GM19238 (cell line): ENCODE results near the gene DZIP1L.
"Not testable (repeated sequence)": the region's sequence is repeated elsewhere in the genome, so short reads cannot be mapped to it uniquely, and the experiment has no call there.

ENCODE experiments used
- DNase-seq: peaks from one replicate; pipeline ENCODE4 v3.0.0; 2011; ENCODE audit warnings: low spot score; ENCODE audit not compliant: insufficient read length

DZIP1L gene

GRCh38 chr3:138118612-138119422 lies 3.4 kb upstream of the DZIP1L start:
- DNase-seq: peak; percentile 37

DNA sequence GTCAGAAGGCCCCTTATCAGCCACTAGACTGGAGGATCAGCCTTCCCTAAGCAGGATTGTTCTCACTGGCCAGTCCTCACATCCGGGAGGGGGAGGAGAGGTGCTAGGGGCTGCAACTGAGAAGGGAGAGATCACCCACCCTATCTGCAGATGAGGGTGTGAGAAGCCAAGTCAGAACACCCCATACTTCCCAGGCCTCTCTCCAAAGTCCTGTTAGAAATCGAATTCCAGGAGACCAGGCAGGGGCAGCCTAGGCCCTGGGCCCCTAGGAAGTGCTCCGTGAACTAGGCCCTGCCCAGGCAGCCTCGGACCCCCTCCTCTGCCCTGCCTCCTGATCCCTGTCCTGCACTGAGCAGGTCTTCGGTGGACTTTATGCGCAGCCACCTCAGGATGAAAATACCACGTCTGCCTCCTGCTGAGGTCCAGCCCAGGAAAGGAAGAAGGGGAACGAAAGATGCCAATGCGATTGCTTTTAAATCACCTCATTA lies 933 bp downstream of the DZIP1L start:
- DNase-seq: no peak

DNA sequence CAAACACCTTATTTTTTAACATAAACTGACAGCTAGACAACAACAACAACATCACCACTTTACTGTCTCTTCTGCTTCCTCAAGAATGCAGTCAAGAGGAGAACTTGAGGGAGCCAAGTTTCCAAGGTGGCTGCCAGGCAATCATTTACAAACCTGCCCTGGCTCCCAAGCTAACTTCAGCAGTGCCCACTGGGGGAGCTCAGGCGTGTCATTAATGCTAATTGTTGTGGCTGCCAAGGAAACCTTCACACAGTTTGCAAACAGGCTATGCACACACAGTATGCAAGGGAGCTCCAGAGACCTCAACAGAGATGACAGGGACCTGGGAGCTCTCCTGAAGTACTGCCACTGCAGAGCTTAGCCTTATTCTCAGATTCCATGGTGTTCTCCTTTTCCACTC lies 2.1 kb downstream of the DZIP1L start:
- no peak for DNase-seq

GRCh38 chr3:138112362-138112761 lies 3.0 kb downstream of the DZIP1L start:
- no peak for DNase-seq

GRCh38 chr3:138105598-138105997 lies 9.8 kb downstream of the DZIP1L start:
- no peak for DNase-seq

DNA sequence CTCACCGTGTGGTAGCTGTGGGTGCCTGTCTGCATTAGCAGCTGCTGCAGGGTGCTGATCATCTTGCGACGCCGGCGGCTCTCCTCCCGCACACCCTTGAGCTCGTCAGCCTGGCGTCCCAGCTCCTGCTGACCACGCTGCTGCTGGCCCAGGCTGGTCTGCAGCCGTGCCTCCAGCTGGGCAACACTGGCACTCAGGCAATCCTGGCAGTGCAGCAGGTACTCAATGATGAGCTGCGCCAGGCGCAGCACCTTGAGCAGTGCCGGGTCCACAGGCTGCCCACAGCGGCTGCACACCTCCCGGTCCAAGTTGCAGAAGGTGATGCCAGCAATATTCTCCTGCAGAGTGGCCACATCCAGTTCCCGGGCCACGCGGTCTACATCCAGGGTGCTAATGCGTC lies 11.9 kb downstream of the DZIP1L start:
- DNase-seq: no peak

- DNase-seq: not testable (repeated sequence)
Observed at GRCh38 chr3:138101351-138101940, 14.0 kb downstream of the DZIP1L start.

GRCh38 chr3:138099417-138099816 lies 16.0 kb downstream of the DZIP1L start:
- no peak for DNase-seq

DNA sequence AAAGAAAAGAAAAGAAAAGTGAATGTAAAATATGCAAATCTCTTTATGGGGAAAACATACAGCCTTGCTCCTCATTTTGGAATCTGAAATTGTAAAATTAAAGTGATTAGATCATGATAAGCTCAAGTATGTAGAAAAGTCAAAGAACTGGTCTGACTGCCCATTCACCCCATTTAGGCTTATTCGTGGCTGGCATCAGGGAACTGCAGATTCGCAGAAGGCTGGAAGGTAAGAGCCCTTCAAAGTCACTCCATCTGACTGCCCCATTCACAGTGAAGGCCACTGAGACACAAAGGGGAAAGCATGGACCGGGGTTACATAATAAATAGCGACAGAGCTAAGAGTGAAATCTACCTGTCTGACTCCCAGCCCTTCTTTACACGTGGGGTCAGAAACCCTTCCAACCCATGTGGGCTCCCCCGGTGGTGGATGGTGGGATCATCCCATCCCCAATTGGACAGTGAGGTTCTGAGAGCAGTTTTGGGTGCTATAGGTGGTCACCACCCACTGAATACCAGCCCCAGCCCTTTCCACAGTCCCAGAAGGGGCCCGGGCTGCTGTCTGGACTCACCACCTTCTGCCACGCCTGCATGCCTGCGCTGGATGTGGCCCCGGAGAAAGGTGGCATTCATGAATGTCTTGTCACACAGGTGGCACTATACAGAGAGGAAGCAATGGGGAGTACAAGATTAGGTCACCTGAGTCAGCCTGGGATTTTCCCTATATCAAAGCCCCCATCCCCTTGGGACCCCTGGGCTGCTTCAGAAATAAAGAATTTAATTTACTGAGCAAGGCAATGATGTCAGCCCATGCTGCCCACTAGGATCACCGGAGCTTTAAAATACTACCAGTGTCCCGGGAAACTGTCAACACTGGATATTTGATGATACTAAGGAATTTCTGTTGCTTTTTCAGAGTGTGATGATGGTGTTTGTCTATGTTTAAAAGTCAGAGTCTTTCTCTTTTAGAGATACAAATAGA lies 17.9 kb downstream of the DZIP1L start:
- peak; percentile 24 for DNase-seq

GRCh38 chr3:138093721-138094120 lies 21.7 kb downstream of the DZIP1L start:
- DNase-seq: no peak

DNA sequence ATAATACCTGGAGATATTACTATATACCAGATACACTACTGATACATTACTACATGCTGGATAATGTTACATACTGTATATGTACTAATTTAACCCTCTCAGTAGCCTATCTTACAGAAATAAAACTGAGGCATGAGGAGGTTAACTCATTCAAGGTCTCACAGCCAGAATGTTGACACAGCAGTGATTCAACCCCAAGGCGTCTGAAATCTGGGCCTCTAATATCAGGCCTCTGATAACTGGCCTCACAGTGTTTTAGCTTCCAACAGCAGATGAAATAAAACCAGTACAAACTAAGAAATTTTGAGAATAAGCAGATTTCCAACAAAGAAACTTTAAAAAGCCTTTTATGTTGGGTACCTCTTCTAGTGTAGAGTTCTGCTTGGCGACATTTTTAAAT lies 23.4 kb downstream of the DZIP1L start:
- no peak for DNase-seq

- DNase-seq: no peak
Observed at GRCh38 chr3:138089091-138089490, 26.3 kb downstream of the DZIP1L start.

DNA sequence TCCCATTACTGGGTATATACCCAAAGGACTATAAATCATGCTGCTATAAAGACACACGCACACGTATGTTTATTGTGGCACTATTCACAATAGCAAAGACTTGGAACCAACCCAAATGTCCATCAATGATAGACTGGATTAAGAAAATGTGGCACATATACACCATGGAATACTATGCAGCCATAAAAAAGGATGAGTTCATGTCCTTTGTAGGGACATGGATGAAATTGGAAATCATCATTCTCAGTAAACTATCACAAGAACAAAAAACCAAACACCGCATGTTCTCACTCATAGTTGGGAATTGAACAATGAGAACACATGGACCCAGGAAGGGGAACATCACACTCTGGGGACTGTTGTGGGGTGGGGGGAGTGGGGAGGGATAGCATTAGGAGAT lies 29.7 kb downstream of the DZIP1L start:
- not testable (repeated sequence) for DNase-seq

DNA sequence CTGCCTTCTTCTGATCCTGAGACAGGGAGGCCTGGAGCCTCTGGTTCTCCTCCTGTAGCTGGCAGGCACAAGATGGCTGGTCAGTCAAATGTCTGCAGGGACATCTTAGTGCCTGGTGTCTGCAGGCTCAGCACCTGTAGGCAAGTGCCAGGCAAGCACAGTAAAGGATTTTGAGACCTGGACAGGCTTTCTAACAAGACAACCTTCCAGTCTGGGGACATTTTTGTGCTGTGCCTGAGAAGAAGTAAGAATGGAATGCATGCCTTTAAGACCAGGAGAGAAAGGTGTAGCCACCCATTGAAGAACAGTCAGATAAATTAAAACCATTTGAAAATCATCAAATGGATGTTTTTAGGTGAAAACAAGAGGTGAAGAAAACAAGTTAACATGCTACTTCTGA lies 31.2 kb downstream of the DZIP1L start:
- no peak for DNase-seq

GRCh38 chr3:138082992-138083386 lies 32.4 kb downstream of the DZIP1L start:
- no peak for DNase-seq

GRCh38 chr3:138082085-138082991 lies 33.1 kb downstream of the DZIP1L start:
- DNase-seq: no peak

DNA sequence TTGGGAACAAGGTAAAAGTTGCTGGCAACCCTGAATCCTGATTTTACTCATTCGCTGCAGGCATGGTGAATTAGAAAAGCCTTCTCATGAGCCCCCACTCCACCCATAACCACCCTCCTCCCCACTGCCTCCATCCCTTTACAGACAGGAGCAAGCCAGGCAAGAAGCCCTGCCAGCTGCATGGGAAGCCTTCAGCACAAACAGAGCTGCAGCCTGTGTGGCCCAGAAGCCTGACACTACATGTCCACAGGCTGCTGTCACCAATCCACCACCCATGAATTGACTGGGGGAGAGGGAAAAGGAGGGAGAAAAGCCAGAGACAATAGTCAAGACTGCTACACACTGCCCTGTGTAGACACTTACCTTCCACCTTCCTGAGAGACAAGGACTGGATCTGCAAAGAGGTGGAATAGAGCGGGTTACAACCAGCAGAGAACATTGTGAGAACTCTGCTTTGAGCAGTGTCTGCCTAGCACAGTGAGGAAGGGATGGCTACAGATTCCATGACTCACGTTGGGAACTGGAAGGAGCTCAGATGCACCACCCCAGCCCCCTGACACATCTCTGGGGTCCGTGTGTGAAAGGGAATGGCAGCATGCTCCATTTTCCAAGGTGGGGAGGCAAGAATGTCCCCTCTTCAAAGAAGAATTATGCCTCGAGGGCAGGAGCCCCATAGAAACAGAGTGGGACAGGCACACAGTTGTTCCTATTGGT lies 33.9 kb downstream of the DZIP1L start:
- DNase-seq: no peak

- no peak for DNase-seq
Observed at GRCh38 chr3:138079901-138080300, 35.5 kb downstream of the DZIP1L start.

DNA sequence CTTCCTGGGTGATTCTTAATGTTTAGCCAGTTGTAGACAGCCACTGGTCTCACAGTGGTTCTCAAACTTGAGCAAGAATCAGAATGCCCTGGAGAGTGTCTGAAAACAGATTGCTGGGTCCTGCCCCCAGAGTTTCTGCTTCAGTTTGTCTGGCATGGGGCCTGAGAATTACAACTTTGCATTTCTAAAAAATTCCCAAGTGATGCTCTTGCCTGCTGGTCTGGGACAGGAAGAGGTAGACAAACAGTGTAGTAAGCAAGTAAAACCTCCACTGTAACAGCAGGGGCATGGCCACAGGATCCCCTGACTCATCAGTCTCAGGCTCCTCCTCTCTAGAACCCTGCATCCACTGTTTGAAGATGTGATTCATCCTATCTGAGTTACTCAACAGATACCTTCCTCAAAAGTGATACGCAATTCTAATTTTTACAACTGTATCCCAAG lies 36.5 kb downstream of the DZIP1L start:
- no peak for DNase-seq

DNA sequence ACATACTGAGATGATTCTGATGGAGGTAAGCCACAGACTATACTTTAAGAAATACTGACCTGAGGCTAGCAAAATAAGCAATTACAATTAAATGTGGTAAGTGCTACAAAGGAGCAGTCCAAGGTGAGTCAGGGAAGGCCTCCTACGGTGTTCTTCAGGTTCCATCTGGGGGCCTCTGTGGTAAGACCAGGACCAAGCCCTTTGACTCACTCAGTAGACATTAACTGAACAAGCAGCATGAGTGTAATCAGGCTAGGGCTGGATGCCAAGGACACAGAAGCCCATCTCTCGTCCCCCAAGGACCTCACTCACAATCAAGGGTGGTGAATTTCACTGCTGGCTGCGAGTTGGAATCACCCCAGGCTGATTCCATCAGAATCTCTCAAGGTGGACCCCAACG lies 37.3 kb downstream of the DZIP1L start:
- no peak for DNase-seq
